K562 (cell line): ENCODE data around the gene AKIRIN1. TPM values are rescaled to one million over a fixed set of nuclear protein-coding genes. Genes with fewer than 3 reads are reported as not detected.

ENCODE experiments used
- ADNP ChIP-seq: fragments of 200-800 bp; sonication (Bioruptor generic); IDR thresholded peaks from 2 replicates; pipeline ENCODE4 v1.6.1; 2016; ENCODE audit warnings: missing genetic modification characterization, missing compliant biosample characterization
- BHLHE40 ChIP-seq: IDR thresholded peaks from 2 replicates; pipeline ENCODE4 v1.6.1; 2011; ENCODE audit warnings: low read length, improper control_type of control experiment
- CEBPG ChIP-seq, 3 experiments: fragments of 200-800 bp in 1 of 3; sonication (Bioruptor generic) in 1 of 3; sonication (generic) in 1 of 3; formaldehyde crosslinking in 1 of 3; IDR thresholded peaks in 2 of 3; conservative IDR thresholded peaks in 1 of 3; 2 replicates each; pipeline versions ENCODE4 v1.6.1 to v1.8.0; 2016 to 2022; ENCODE audit warnings: missing compliant biosample characterization in 2 of 3, missing genetic modification characterization in 2 of 3, mild to moderate bottlenecking in 1 of 3, missing genetic modification reagents in 1 of 3
- CHCHD3 ChIP-seq: fragments of 250-450 bp; sonication (Bioruptor Pico); IDR thresholded peaks from 2 replicates; pipeline ENCODE4 v2.1.2; 2022; ENCODE audit warnings: mild to moderate bottlenecking
- ELF2 ChIP-seq: fragments of 250-450 bp; sonication (Bioruptor Pico); IDR thresholded peaks from 2 replicates; pipeline ENCODE4 v1.5.0; 2021; ENCODE audit warnings: mild to moderate bottlenecking
- FOXJ3 ChIP-seq: sonication (generic); formaldehyde crosslinking; IDR thresholded peaks from 2 replicates; pipeline ENCODE4 v1.4.0; 2020; ENCODE audit warnings: mild to moderate bottlenecking, missing genetic modification reagents
- HBP1 ChIP-seq: fragments of 450-650 bp; formaldehyde crosslinking; IDR thresholded peaks from 2 replicates; pipeline ENCODE4 v1.4.0; 2022; ENCODE audit warnings: missing genetic modification characterization
- HMG20B ChIP-seq: fragments of 250-450 bp; sonication (Bioruptor Pico); IDR thresholded peaks from 2 replicates; pipeline ENCODE4 v1.5.0; 2021; ENCODE audit warnings: mild to moderate bottlenecking
- KDM2B ChIP-seq: fragments of 250-450 bp; sonication (Bioruptor Pico); IDR thresholded peaks from 2 replicates; pipeline ENCODE4 v1.8.0; 2021; ENCODE audit warnings: mild to moderate bottlenecking, moderate library complexity
- MITF ChIP-seq: IDR thresholded peaks from 2 replicates; pipeline ENCODE4 v1.6.1; 2014; ENCODE audit warnings: antibody characterized with exemption
- NRF1 ChIP-seq, 2 experiments: fragments of 450-650 bp; IDR thresholded peaks in 1 of 2; conservative IDR thresholded peaks in 1 of 2; 2 replicates each; pipeline ENCODE4 v1.6.1; 2014; ENCODE audit warnings: mild to moderate bottlenecking in 2 of 2
- POLR2G ChIP-seq: fragments of 200-400 bp; formaldehyde crosslinking; IDR thresholded peaks from 2 replicates; pipeline ENCODE4 v1.6.1; 2017; ENCODE audit warnings: low read depth, mild to moderate bottlenecking, antibody characterized with exemption, low read length, moderate library complexity
- RBM22 ChIP-seq: fragments of 200-400 bp; formaldehyde crosslinking; IDR thresholded peaks from 2 replicates; pipeline ENCODE4 v1.6.1; 2018; ENCODE audit warnings: low read length, low read depth; ENCODE audit not compliant: poor library complexity, severe bottlenecking
- TBL1XR1 ChIP-seq, 2 experiments: IDR thresholded peaks; 2 replicates each; pipeline ENCODE4 v1.6.1; 2012; ENCODE audit warnings: improper control_type of control experiment in 2 of 2, low read length in 2 of 2, mild to moderate bottlenecking in 1 of 2
- TGIF2 ChIP-seq: sonication (generic); formaldehyde crosslinking; IDR thresholded peaks from 2 replicates; pipeline ENCODE4 v1.8.1; 2022; ENCODE audit warnings: mild to moderate bottlenecking, missing genetic modification reagents, moderate library complexity
- ZNF639 ChIP-seq, 2 experiments: fragments of 200-800 bp in 1 of 2; sonication (Bioruptor generic) in 1 of 2; sonication (generic) in 1 of 2; formaldehyde crosslinking in 1 of 2; IDR thresholded peaks in 1 of 2; conservative IDR thresholded peaks in 1 of 2; 2 replicates each; pipeline versions ENCODE4 v1.5.0 to v1.6.1; 2016 to 2020; ENCODE audit warnings: missing compliant biosample characterization in 1 of 2, missing genetic modification characterization in 1 of 2, missing genetic modification reagents in 1 of 2
- polyA plus RNA-seq, 8 experiments: library from polyadenylated mRNA; depleted of rRNA in 4 of 8; stranded (reverse) in 5 of 8; unstranded in 3 of 8; fragments of >200 nt; fragmentation: Nextera tagmentation in 2 of 8; fragmentation: Illumina TruSeq in 1 of 8; extraction: Ambion mirVana in 2 of 8; extraction: Trizol in 1 of 8; gene quantifications; 2 replicates each; pipeline versions ENCODE4 v1.2.1 to v1.2.3, GENCODE V29; 2011 to 2014; ENCODE audit warnings: inconsistent platforms in 1 of 8, missing spikeins in 1 of 8
- total RNA-seq, 7 experiments: library from RNA; depleted of rRNA in 6 of 7; stranded (reverse); fragments of >200 nt in 6 of 7; fragmentation: Illumina TruSeq in 2 of 7; extraction: Trizol in 2 of 7; gene quantifications; 2 replicates each; pipeline versions ENCODE4 v1.2.1 to v1.2.3, GENCODE V29; 2011 to 2021; ENCODE audit warnings: low replicate concordance in 1 of 7
- TF ChIP-seq, protein P1 (sequence below): sonication (generic); formaldehyde crosslinking; IDR thresholded peaks from 2 replicates; pipeline ENCODE4 v1.8.0; 2022; ENCODE audit warnings: mild to moderate bottlenecking, missing genetic modification reagents
- TF ChIP-seq, protein P2 (sequence below): fragments of 450-650 bp; IDR thresholded peaks from 2 replicates; pipeline ENCODE4 v1.6.1; 2017; ENCODE audit warnings: mild to moderate bottlenecking, moderate library complexity

AKIRIN1 gene
- total and polyA plus RNA-seq, 9 of the 15 experiments (the other 6 are each of a cell fraction or from before 2014, with no cell fraction given): 11.5 to 139 (median 83.4) TPM

- TF ChIP-seq CEBPG (CRISPR knock-in tag; IDR thresholded peaks at IDR 0.05) (no peak), CEBPG (tag; conservative IDR thresholded peaks at IDR 0.05 in 1 of 2, IDR thresholded peaks at IDR 0.05 in 1 of 2) (peak in 1 of 2 experiments; percentile 2; a peak in 1 of 4 replicates), HMG20B (no peak), ADNP (peak; percentile 78), ZNF639 (CRISPR knock-in tag; conservative IDR thresholded peaks at IDR 0.05 in 1 of 2, IDR thresholded peaks at IDR 0.05 in 1 of 2) (no peak), MITF (no peak), BHLHE40 (no peak), KDM2B (no peak), CHCHD3 (CRISPR knock-in tag) (no peak), NRF1 (conservative IDR thresholded peaks at IDR 0.05 in 1 of 2, IDR thresholded peaks at IDR 0.05 in 1 of 2) (0 out of 4 replicates have a peak, but pooled peaks of 1 of the 2 experiments have one; percentile 20), RBM22 (no peak), HBP1 (CRISPR knock-in tag) (no peak), TGIF2 (CRISPR knock-in tag) (no peak), POLR2G (no peak), FOXJ3 (0 out of 2 replicates have a peak, but pooled peaks have one; percentile 27), ELF2 (CRISPR knock-in tag) (no peak), TBL1XR1 (IDR thresholded peaks at IDR 0.05; ENCODE audit: low read length in 2 of 2) (peak in 1 of 2 experiments; percentile 3; a peak in 1 of 4 replicates)
- TF ChIP-seq, protein P1, sequence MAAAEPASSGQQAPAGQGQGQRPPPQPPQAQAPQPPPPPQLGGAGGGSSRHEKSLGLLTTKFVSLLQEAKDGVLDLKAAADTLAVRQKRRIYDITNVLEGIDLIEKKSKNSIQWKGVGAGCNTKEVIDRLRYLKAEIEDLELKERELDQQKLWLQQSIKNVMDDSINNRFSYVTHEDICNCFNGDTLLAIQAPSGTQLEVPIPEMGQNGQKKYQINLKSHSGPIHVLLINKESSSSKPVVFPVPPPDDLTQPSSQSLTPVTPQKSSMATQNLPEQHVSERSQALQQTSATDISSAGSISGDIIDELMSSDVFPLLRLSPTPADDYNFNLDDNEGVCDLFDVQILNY (CRISPR knock-in tag): peak; percentile 21; the same call in 1 of the 2 replicates
- TF ChIP-seq, protein P2, sequence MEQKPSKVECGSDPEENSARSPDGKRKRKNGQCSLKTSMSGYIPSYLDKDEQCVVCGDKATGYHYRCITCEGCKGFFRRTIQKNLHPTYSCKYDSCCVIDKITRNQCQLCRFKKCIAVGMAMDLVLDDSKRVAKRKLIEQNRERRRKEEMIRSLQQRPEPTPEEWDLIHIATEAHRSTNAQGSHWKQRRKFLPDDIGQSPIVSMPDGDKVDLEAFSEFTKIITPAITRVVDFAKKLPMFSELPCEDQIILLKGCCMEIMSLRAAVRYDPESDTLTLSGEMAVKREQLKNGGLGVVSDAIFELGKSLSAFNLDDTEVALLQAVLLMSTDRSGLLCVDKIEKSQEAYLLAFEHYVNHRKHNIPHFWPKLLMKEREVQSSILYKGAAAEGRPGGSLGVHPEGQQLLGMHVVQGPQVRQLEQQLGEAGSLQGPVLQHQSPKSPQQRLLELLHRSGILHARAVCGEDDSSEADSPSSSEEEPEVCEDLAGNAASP: no peak
Observed at GRCh38 chr1:39026866-39027507, 35.9 kb downstream of the AKIRIN1 start (continued).
